ENCODE data around the gene HEPACAM.
"Not testable (repeated sequence)": the region's sequence is repeated elsewhere in the genome, so short reads cannot be mapped to it uniquely, and the experiment has no call there.

HEPACAM gene

DNA sequence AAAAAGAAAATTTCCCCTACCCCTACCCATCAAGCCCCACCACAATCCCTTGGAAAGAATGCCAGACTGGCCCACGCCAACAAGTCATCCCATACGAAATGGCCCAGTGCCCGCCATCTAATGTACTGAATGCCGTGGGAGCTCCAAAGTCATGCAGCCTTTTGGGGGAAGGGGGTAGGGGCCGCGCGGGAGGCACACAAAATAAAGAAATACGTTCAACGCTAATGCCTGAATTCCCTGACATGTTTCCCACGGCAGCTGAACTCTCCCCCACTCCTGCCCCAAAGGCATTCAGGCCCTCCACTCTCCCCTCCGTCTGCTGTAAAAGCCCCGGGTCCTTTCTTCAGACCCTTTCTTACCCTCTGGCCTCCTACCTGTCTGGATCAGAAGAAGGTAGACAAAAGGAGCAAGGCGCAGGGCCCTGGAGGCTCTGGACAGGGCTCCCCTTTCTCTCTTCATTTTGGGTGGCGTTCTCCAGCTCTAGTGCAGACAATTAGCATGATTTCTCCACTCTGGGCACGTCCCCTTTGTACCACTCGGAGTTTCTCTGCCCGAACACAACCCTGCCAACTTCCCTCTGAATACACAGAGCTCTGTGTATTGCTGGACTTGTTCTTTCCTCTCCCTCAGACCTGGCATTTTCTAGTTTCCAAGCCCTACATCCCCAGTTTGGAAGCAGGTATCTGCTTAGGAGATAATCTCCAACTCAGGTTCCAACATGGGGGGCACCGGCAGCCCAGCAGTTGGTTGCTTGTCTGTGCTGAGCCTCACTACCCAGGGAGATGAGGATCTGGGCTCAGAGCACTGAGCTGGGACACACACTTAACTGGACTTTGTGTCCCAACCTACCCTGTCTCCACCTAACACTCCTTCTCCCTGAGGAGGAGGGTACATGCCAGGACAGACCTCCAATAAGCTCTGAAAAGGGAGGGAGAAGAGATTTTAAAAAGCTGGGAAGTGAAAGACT, at the start of gene HEPACAM:
Gene HEPACAM, minus strand, starts transcription at position 500 of the 967 bp plus-strand sequence. Its CDS starts 41 bp downstream, at position 459.
- no peak for DNase-seq

- no peak for DNase-seq
Measured at GRCh38 chr11:124984512-124984854, 48.6 kb upstream of the HEPACAM start.

GRCh38 chr11:124983674-124984511, 48.0 kb upstream of the HEPACAM start:
- DNase-seq: no peak

GRCh38 chr11:124982043-124982442, 46.2 kb upstream of the HEPACAM start:
- DNase-seq: no peak

DNA sequence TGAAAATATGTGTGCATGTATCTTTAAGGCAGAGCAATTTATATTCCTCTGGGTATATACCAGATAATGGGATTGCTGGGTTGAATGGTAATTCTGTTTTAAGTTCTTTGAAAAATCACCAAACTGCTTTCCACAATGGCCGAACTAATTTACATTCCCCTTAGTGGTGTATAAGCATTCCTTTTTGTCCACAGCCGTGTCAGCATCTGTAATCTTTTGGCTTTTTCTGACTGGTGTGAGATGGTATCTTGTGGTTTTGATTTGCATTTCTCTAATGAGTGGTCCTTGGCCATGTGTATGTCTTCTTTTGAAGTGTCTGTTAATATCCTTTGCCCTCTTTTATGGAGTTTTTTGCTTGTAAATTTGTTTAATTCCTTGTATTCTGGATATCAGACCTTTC, 42.5 kb upstream of the HEPACAM start:
- DNase-seq: no peak

GRCh38 chr11:124977006-124977405, 41.2 kb upstream of the HEPACAM start:
- DNase-seq: no peak

DNA sequence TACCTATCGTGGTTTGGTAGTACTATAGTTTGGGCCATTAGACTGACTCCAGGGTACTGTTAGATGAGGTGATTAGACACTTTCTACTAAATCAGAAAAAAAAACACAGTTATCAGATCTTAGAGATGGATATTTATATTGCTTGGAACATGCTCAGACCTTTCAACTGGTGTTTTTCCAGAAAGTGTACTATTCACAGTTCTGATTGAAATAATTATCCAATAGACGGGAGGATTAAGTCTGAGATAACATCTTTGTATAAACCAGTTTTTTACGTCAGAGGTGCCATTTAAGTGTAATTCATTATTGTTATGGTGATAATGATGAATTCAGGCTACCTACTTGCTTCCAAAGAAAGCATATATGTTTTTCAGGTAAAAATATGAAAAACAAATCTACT, 40.7 kb upstream of the HEPACAM start:
- DNase-seq: no peak

GRCh38 chr11:124971810-124972209, 36.0 kb upstream of the HEPACAM start:
- no peak for DNase-seq

- no peak for DNase-seq
Measured at GRCh38 chr11:124970925-124971324, 35.1 kb upstream of the HEPACAM start.

DNA sequence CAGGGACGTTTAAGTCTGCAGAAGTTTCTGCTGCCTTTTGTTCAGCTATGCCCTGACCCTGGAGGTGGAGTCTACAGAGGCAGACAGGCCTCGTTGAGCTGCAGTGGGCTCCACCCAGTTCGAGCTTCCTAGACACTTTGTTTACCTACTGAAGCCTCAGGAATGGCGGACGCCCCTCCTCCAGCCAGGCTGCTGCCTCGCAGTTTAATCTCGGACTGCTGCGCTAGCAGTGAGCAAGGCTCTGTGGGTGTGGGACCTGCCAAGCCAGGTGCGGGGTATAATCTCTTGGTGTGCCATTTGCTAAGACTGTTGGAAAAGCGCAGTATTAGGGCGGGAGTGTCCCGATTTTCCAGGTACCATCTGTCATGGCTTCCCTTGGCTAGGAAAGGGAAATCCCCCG, 32.4 kb upstream of the HEPACAM start:
- DNase-seq: not testable (repeated sequence)

- peak; percentile 72 for DNase-seq
Measured at GRCh38 chr11:124961972-124962609, 26.2 kb upstream of the HEPACAM start.

GRCh38 chr11:124955035-124955434, 19.2 kb upstream of the HEPACAM start:
- no peak for DNase-seq

DNA sequence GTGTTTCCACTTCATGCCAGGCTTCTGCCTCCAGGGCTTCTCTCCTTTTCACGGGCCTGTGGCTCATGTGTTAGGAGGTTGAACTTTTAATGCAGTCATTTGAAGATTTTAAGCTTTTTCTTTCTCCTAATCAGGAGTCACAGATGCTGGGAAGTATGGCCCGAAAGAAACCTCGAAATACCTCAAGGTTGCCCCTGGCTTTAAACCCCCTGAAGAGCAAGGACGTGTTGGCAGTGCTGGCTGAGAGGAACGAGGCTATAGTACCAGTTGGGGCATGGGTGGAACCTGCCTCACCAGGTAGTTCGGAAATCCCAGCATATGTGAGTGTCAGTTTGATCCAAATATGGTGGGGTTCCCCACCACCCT, 18.7 kb upstream of the HEPACAM start:
- no peak for DNase-seq

- peak; percentile 93 for DNase-seq
Measured at GRCh38 chr11:124953753-124954589, 18.1 kb upstream of the HEPACAM start, which contains the start of gene CCDC15. CCDC15 (plus strand) TSS chr11:124954202; CDS start chr11:124954733, 531 bp downstream.

DNA sequence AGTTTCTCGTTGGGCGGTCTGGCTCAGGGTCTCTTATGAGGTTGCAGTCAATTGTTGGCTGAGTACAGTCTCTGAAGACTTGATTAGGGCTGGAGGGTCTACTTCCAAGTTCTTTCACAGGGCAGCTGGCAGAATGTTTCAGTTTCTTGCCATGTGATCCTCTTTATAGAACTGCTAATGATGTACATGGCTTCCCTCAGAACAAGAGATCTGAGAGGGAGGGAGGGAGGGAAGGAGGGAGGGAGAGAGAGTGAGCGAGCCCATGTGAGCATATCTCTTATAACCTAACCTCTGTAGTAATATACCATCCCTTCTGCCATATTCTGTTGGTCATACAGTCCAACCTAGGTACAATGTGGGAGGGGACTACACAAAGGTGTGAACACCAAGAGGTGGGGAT, 15.5 kb upstream of the HEPACAM start:
- DNase-seq: no peak

DNA sequence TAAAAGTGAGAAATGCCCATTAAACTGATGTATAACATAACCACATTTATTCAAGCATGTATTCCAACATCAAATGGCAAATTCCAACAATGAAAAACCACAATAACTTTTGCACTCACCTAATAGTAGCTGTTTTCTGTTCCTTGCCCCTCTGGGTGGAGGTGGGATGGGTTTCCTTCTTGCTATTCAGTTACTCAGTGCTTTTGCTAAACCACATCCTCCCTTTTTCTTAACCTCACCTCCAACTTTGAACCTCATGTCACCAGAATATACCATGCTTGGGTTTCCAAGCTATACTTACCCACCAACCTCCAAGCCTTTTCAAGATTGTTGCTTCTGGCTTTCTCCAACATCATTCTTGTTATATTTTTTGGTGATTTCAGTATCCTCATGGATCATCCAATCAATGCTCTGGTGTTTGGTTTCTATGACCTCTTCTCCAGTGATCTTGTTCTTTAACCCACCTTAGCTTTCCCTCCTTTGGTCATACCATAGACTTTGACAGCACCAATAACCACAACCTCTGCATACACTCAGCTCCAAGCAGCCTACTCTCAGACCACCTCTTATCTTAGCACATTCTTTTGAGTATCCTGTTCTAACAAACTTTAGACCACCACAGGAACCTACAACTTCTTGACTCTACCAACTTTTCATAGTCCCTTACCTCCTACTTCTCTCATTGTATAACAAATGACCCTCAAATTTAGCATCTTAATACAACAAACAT, 14.9 kb upstream of the HEPACAM start:
- DNase-seq: peak; percentile 29

GRCh38 chr11:124946735-124947141, 10.9 kb upstream of the HEPACAM start:
- DNase-seq: no peak

DNA sequence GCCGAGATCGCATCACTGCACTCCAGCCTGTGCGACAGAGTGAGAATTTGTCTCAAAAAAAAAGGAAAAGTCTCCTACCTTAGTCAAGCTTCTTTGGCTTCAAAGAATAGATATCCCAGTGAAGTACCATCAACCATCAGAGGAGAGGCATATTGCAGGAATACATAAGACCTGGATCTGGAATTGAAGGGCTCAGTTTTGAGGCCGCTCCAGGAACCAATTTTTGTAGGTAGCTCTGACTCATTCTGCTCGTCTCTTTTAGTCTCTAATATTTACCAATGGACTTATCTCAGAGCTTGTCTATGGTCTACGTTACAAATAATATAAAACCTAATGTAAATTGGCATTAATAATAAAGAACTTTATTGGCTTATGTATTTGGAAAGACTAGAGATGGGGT, 10.0 kb upstream of the HEPACAM start:
- DNase-seq: no peak

DNA sequence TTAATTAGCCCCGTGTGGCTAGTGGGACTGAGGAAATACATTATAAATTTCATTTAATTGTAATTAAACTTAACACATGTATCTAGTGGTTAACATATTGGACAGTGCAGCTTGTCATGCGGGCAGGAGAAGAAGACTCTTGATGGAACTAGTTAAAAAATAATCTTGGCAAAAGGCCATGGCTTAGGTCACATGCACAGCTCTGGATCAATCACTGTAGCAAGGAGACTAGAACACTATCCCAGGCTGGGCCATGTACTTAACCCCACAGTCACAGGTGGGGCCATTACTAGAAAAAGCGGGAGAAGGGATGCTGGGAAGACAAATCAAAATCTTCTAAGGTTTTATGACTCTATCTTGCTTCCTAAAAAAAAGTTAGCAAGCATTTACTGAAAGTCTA, 8.7 kb upstream of the HEPACAM start:
- DNase-seq: no peak

DNA sequence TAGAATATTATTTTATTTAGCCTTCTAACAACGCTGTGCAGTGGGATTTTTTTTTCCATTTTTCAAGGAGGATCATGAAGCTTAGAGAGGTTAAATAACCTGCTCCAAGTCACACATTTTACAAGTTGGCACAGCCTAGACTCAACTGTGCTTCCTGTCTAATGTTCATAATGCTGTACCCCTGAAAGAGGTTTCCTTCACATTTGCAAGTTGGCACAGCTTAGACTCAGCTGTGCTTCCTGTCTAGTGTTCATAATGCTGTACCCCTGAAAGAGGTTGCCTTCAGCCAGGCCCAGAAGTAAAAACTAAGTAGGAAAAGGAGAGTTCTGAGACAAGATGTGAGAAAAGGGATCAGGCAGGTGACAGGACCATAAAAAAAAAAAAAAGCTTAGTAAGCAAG, 7.9 kb upstream of the HEPACAM start:
- no peak for DNase-seq

DNA sequence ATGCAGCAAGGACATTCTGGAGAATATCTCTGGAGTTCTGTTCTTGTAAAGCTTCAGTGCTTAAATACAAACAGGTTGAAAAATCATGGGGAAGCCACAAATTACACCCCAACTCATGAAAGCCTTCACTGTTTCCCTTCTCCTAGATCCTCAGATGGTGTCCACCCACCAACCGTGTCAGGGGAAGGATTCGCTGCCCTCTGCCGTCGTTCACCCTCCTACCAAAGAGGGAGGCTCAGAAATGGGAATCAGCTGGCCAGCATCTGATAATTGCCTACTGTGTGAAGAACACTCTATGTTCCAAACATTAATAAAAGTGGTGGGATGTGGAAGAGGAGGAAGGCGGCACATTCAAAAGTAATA, 7.4 kb upstream of the HEPACAM start:
- no peak for DNase-seq

Data from CD4-positive, alpha-beta T cell treated with Interleukin-4 for 4 hours (primary cell).